ENCODE data around the gene RNF152. TPM values are rescaled to one million over a fixed set of nuclear protein-coding genes. Genes with fewer than 3 reads are reported as not detected.

The RNF152 gene
- total and polyA plus RNA-seq, 2 of the 4 experiments (the other 2 are of a cell fraction), result 7.5 to 18.5 TPM

DNA sequence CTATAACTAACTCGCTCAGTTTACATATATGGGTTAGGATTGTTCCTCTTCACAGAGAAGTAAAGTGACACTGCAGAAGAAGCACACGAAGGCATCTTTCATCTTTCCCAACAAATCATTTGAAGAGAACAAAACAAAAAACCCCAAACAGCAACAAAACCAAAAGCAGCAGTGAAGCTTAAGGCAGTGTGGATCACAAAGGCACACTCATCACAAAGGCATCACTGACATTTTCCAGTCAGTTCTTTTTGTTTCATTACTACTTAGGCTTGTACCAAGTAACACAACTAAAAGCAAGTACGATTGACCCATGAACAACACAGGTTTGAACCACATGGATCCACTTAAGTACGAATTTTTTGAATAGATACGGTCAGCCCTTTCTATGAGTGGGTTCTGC is 75.7 kb downstream of the RNF152 start:
- no peak overlapping the region for H3K23ac ChIP-seq (ENCODE audit: low read depth, low read length)
- no peak overlapping the region for H3K14ac ChIP-seq (replicated peaks; ENCODE audit: low read depth, low read length)
- no peak overlapping the region for H3K9ac ChIP-seq (ENCODE audit: low read depth, low read length)
- no peak overlapping the region for H4K91ac ChIP-seq (ENCODE audit: insufficient read depth, low read depth, low read length)
- no peak overlapping the region for H4K8ac ChIP-seq (ENCODE audit: low read depth in 2 of 2, low read length in 2 of 2)
- no peak overlapping the region for H4K5ac ChIP-seq (ENCODE audit: low read depth, low read length)
- no peak overlapping the region for H3K56ac ChIP-seq (ENCODE audit: extremely low read depth, insufficient read depth, low read length)
- TF ChIP-seq FOS (IDR thresholded peaks at IDR 0.05; ENCODE audit: low read depth, low read length), result no peak
- no peak for TF ChIP-seq POLR2A (IDR thresholded peaks at IDR 0.05; ENCODE audit: low read depth, low read length)
- TF ChIP-seq ELK1 (IDR thresholded peaks at IDR 0.05; ENCODE audit: borderline replicate concordance, low read depth, low read length), result no peak
- TF ChIP-seq SMC3 (IDR thresholded peaks at IDR 0.05; ENCODE audit: low read depth, low read length), result no peak
- TF ChIP-seq NFE2L2 (IDR thresholded peaks at IDR 0.05; ENCODE audit: low read depth, low read length), result no peak
- TF ChIP-seq CHD1 (IDR thresholded peaks at IDR 0.05; ENCODE audit: low read depth, low read length), result no peak
- no peak for TF ChIP-seq MAFK (IDR thresholded peaks at IDR 0.05; ENCODE audit: low read depth, low read length)
- TF ChIP-seq MAZ (IDR thresholded peaks at IDR 0.05; ENCODE audit: borderline replicate concordance, low read depth, low read length), result no peak
- TF ChIP-seq MXI1 (IDR thresholded peaks at IDR 0.05; ENCODE audit: borderline replicate concordance, low read depth, low read length), result no peak
- TF ChIP-seq RFX5 (IDR thresholded peaks at IDR 0.05; ENCODE audit: low read depth, low read length), result no peak
- TF ChIP-seq USF2 (IDR thresholded peaks at IDR 0.05; ENCODE audit: low read depth, low read length), result no peak
- TF ChIP-seq, protein P1, sequence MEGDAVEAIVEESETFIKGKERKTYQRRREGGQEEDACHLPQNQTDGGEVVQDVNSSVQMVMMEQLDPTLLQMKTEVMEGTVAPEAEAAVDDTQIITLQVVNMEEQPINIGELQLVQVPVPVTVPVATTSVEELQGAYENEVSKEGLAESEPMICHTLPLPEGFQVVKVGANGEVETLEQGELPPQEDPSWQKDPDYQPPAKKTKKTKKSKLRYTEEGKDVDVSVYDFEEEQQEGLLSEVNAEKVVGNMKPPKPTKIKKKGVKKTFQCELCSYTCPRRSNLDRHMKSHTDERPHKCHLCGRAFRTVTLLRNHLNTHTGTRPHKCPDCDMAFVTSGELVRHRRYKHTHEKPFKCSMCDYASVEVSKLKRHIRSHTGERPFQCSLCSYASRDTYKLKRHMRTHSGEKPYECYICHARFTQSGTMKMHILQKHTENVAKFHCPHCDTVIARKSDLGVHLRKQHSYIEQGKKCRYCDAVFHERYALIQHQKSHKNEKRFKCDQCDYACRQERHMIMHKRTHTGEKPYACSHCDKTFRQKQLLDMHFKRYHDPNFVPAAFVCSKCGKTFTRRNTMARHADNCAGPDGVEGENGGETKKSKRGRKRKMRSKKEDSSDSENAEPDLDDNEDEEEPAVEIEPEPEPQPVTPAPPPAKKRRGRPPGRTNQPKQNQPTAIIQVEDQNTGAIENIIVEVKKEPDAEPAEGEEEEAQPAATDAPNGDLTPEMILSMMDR (conservative IDR thresholded peaks at IDR 0.05; ENCODE audit: low read depth, low read length), result no peak
- TF ChIP-seq CEBPB (IDR thresholded peaks at IDR 0.05; ENCODE audit: low read depth, low read length), result no peak
- TF ChIP-seq BHLHE40 (IDR thresholded peaks at IDR 0.05; ENCODE audit: low read depth, low read length), result no peak
- TF ChIP-seq RAD21 (IDR thresholded peaks at IDR 0.05; ENCODE audit: low read length), result no peak
- TF ChIP-seq RCOR1 (IDR thresholded peaks at IDR 0.05; ENCODE audit: insufficient replicate concordance, low read length), result no peak
- no peak overlapping the region for H2BK15ac ChIP-seq (ENCODE audit: low read depth, low read length)
- no peak overlapping the region for H2AFZ ChIP-seq (replicated peaks; ENCODE audit: low read length, poor library complexity)
- H3K4me1 ChIP-seq (ENCODE audit: control insufficient read depth, insufficient read depth, low read length), result peaks cover 4% of the 10 kb centered on the region; the same call in 1 of the 2 replicates
- in situ Hi-C loops (cut with MboI; ENCODE audit: low sequenced_read_pairs), result no loop called here
- ChIA-PET CTCF (no interaction called here), POLR2A (ENCODE audit: unreplicated experiment) (no interaction called here)
- peak; percentile 45 for DNase-seq
- H2BK20ac ChIP-seq (ENCODE audit: low read depth, low read length), result no peak overlapping the region
- intact Hi-C loops (cut with micrococcal nuclease), result no loop called here
- no peaks in the 10 kb centered on the region for H4K20me1 ChIP-seq (ENCODE audit: insufficient read depth, low read length)
- dilution Hi-C loops (cut with HindIII; ENCODE audit: low sequenced_read_pairs, unreplicated experiment), result no loop called here
- no peak overlapping the region for H2BK120ac ChIP-seq (ENCODE audit: low read depth, low read length)
- peaks cover 18% of the 10 kb centered on the region for H3K36me3 ChIP-seq (ENCODE audit: control insufficient read depth, insufficient read depth, low read length)
- no peak overlapping the region for H2AK5ac ChIP-seq (ENCODE audit: low read depth, low read length)
- H3K4me3 ChIP-seq (ENCODE audit: insufficient read depth, low read depth, low read length), result no peak overlapping the region
- no peaks in the 10 kb centered on the region for H3K27me3 ChIP-seq (ENCODE audit: control insufficient read depth, insufficient read depth, low read length)
- H3K9me1 ChIP-seq (ENCODE audit: insufficient read depth, low read length), result peaks cover 4% of the 10 kb centered on the region; the same call in 1 of the 2 replicates
- BruUV-seq (replicated peaks), result no TSS peak
- 100% methylated on average over 2 of the region's 5 CpGs; no CpG with 5 or more reads in 1 of the 2 experiments for WGBS, 2 experiments (ENCODE audit: extremely low coverage in 2 of 2, insufficient read length in 1 of 2)
- H3K4ac ChIP-seq (ENCODE audit: low read depth, low read length), result no peak overlapping the region
- H2AK9ac ChIP-seq (replicated peaks; ENCODE audit: low read depth, low read length, poor library complexity), result no peak overlapping the region
- no peak overlapping the region for H2BK5ac ChIP-seq (ENCODE audit: low read depth, low read length, poor library complexity, severe bottlenecking)
- no peaks in the 10 kb centered on the region for H3K9me3 ChIP-seq (ENCODE audit: control insufficient read depth, insufficient read depth, low read length)
- peaks cover 7 to 31% of the 10 kb centered on the region in 2 experiments; a peak in 3 of 4 replicates for H3K79me1 ChIP-seq (ENCODE audit: low read depth in 1 of 2, low read length in 2 of 2)
- ATAC-seq (ENCODE audit: low read depth), result peak; percentile 32; the same call in 1 of the 2 replicates
- no peak overlapping the region for H3K27ac ChIP-seq (ENCODE audit: insufficient read depth, low read length)
- no peak overlapping the region for H3K4me2 ChIP-seq (ENCODE audit: low read depth, low read length)
- H3K18ac ChIP-seq (ENCODE audit: low read depth, low read length), result no peak overlapping the region

Measured in IMR-90 (cell line).